HG02938 (cell line): ENCODE measurements around the gene FITM2.

Source experiments
- ATAC-seq: cut with Tn5 transposase; IDR thresholded peaks from one replicate; pipeline ENCODE4 v1.9.1; 2021; ENCODE audit warnings: mild to moderate bottlenecking, moderate library complexity; ENCODE audit not compliant: unreplicated experiment

The FITM2 gene

GRCh38 chr20:44284032-44284431 lies 27.0 kb downstream of the FITM2 start:
- ATAC-seq: no peak

DNA sequence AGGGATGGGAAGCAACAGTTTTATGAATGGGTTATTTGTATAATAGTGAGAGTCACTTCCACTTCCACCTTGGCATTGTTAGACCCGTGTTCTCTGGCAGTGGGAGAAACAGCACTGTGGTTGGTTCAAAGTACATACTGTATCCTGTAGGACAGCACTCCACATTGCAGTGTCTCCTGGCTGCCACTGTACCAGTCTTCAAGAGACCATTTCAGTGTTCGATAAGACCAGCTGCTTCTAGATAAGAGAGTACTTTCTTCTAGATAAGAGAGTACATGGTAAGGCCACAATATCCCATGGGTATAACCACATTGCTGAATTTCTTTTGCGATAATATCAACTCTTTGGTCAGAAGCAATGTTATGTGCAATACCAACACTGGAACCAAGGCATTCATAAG lies 28.8 kb downstream of the FITM2 start:
- ATAC-seq: no peak

- ATAC-seq: no peak
These were observed 30.6 kb downstream of the FITM2 start for GRCh38 chr20:44280387-44280786.

DNA sequence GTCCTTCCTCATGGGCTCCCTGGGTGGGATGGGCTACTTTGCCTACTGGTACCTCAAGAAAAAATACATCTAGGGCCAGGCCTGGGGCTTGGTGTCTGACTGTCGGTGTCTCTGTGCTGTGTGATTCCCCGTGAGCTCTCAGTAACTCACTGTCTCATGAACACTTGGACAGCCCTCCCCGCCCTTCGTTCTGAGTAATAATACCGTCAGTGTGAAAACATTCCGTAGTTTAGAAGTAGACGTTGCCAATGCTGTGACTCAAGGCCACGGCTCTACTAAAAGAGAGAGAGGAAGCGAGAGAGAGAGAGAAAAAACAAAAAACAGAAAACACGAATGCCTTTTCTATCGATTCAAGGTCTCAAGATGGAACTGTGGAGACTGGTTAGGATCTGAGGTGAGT lies 31.8 kb downstream of the FITM2 start:
- no peak for ATAC-seq

DNA sequence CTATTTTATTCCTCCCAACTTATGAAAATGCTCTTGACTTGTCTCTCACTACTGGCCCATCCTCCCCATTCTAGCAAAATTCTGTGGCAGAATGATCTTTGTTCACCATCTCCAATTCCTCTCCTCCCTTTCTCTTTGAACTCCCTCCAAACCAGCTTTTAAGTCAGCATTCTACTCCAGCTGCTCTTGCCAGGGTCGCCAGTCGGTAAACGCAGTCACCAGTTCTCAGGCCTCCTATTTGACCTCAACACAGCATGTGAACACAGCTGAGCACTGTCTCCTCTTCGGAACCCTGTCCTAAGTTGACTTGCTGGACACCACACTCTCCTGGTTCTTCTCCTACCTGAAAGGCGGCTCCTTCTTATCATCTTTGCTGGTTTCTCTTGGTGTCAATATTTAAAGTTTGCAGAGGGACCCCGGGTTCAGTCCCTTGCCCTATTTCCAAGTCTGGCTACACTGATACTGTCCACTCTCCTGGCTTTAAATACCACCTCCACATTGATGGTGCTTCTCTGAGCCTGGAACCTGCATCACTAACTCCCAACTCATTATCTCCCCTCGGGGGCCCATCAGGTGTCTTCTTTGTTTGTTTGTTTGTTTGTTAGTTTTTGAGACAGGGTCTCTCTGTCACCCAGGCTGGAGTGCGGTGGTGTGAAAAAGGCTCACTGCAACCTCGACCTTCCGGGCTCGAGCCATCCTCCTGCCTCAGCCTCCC lies 36.5 kb downstream of the FITM2 start:
- no peak for ATAC-seq

DNA sequence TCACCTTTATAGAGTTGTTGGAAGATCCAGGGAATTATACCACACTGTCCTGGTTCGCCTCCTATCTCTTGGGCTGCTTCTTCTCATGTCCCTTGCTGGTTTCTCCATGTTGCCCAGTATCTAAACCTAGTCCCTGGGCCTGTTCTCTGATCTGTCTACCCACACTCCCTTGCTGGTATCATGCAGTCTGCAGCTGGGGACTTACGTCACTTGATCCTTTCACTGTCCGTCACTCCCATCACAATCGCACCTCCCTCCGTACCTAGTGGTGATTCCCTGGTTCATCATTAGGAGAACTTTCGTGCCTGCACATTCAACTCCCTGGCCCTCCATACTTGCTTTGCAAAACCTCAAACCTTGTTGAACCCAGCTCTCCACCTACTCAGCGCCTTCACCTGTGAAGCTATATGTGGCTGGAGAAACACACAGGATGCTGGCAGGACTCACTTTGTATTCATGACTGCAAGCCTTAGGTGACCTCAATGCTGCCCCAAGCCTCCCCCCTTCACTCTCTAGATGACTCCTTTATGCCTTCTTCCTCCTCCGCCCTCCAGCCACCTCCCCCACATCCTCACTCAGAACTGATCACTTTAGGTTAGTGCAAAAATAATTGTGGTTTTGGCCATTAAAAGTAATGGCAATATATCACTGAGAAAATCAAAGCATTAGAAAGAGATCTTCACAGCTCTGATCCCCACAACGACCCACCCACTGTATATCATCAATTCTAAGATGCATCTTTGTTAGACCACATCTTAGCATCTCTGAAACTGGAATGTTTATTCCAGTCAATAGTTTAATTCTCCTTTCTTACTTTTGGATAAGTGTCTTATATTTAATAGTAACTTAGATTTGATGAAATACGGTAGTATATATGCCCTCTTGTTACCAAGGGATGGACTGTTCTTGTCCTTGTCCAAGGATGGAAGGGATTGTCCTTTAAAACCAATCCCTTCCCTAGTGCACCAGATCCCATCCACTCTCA lies 37.5 kb downstream of the FITM2 start:
- no peak for ATAC-seq

DNA sequence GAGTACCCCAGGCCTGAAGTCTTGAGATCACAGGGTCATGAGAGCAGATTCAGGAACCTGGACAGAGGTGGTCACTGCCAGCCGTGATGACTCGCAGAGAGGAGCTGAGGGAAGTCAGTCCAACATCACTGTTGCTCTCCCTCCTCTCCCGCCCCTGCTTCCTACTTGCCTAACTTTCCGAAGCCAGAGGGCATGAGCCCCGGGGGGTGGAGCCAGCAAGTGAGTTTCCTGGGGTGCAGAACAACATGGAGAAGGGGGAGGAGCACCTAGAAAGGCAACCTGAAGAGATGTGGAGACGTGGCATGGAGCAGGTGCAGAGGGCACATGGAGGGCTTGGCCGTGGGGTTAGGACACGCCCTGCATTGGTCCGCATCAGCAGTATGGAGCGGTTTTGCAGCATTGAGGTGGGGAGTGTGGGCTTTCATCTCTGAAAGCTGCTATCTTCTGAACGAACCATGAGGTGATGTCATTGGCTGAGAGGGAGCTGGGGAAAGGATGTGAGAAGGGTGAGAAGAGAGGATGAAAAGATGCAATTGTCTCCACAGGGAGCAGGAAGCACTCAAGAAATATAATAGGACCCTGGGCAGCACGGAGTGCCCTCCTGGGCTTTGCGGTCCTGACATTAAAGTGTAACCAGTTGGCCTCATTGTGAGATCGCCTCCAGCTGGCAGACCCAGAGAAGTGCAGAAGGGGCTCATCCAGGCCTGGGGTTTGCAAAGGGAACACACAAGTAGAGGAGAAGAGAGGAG lies 38.9 kb downstream of the FITM2 start:
- no peak for ATAC-seq

GRCh38 chr20:44268802-44269201 lies 42.2 kb downstream of the FITM2 start:
- ATAC-seq: no peak

DNA sequence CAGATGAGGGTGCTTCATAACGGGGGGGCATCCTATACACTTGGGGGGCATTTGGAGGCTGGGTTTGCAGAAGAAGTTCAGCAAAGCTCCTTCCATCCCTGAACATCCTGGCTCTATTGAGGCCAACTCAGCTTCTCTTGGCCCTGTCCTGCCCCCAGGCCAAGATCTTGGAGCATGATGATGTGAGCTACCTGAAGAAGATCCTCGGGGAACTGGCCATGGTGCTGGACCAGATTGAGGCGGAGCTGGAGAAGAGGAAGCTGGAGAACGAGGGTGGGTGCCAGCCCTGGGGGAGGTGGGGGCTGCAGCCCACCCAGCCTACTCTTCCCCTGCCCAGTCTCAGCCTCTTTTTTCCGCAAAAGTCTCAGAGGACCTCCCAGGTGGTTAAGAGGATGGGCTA lies 46.7 kb downstream of the FITM2 start:
- no peak for ATAC-seq

- no peak for ATAC-seq
These were observed 52.6 kb downstream of the FITM2 start for GRCh38 chr20:44258226-44258890.

DNA sequence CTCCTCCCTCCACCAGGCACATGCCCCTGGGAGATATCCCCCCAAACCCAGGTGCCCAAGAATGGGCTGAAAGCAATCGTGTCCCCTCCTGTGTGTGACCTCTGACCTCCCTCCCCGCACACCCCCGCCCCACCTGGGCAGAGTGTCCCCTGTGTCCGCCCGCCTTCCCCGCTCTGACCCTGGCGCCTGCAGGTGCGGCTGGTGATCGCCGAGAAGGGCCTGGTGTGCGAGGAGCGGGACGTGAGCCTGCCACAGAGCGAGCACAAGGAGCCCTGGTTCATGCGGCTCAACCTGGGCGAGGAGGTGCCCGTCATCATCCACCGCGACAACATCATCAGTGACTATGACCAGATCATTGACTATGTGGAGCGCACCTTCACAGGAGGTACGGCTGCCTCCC lies 54.0 kb downstream of the FITM2 start:
- no peak for ATAC-seq

- no peak for ATAC-seq
These were observed 55.1 kb downstream of the FITM2 start for GRCh38 chr20:44255942-44256341.

GRCh38 chr20:44254073-44254472 lies 56.9 kb downstream of the FITM2 start:
- ATAC-seq: no peak

- no peak for ATAC-seq
These were observed 57.5 kb downstream of the FITM2 start for GRCh38 chr20:44253528-44253927.
